RWPE1 (cell line): Measurements from ENCODE around the gene STAT1.

ENCODE experiments used
- CTCF ChIA-PET: fragments of 350-600 bp; sonication (Branson Sonifier 250); formaldehyde crosslinking; extraction: SDS; loops from one replicate; lab custom pipeline; 2021; lab: Yijun Ruan, JAX
- POLR2A ChIA-PET: fragments of 400-600 bp; formaldehyde crosslinking; extraction: SDS; loops from one replicate; lab custom pipeline; 2020; ENCODE audit warnings: antibody characterized with exemption; ENCODE audit not compliant: low non-redundant PET; lab: Yijun Ruan, JAX
- DNase-seq: peaks from one replicate; pipeline ENCODE4 v3.0.0; 2012; ENCODE audit warnings: low spot score
- H3K27ac ChIP-seq: fragments of 450-650 bp; 2 replicates; pipeline ENCODE4 v1.5.1; 2017
- TF ChIP-seq, protein P1 (sequence below): fragments of 450-650 bp; conservative IDR thresholded peaks from 2 replicates; pipeline ENCODE4 v1.5.1; 2017; ENCODE audit warnings: low read depth, mild to moderate bottlenecking

STAT1 gene

GRCh38 chr2:190929919-190930318, 84.1 kb downstream of the STAT1 start:
- H3K27ac ChIP-seq = no peak overlapping the region
- ChIA-PET POLR2A (no interaction called here), CTCF (no interaction called here)
- no peak for DNase-seq
- TF ChIP-seq, protein P1, sequence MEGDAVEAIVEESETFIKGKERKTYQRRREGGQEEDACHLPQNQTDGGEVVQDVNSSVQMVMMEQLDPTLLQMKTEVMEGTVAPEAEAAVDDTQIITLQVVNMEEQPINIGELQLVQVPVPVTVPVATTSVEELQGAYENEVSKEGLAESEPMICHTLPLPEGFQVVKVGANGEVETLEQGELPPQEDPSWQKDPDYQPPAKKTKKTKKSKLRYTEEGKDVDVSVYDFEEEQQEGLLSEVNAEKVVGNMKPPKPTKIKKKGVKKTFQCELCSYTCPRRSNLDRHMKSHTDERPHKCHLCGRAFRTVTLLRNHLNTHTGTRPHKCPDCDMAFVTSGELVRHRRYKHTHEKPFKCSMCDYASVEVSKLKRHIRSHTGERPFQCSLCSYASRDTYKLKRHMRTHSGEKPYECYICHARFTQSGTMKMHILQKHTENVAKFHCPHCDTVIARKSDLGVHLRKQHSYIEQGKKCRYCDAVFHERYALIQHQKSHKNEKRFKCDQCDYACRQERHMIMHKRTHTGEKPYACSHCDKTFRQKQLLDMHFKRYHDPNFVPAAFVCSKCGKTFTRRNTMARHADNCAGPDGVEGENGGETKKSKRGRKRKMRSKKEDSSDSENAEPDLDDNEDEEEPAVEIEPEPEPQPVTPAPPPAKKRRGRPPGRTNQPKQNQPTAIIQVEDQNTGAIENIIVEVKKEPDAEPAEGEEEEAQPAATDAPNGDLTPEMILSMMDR = no peak

DNA sequence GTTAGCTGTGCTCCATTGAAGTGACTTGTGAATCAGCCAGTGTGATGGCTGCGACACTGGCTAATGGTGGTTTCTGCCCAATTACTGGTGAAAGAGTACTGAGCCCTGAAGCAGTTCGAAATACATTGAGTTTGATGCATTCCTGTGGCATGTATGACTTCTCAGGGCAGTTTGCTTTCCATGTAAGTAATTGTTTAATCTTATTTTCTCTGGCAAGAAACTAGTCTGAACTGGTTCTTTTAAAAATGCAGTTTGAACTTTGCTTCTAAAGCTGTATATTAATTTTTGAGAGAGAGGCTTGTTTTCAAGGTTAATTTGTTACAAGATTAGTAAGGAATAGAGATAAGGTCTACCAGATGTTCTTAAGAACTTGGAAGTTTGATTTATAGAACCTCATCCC, 86.7 kb downstream of the STAT1 start:
- ChIA-PET POLR2A (no interaction called here), CTCF (no interaction called here)
- TF ChIP-seq, protein P1 = no peak
- no peak for DNase-seq
- no peak overlapping the region for H3K27ac ChIP-seq

DNA sequence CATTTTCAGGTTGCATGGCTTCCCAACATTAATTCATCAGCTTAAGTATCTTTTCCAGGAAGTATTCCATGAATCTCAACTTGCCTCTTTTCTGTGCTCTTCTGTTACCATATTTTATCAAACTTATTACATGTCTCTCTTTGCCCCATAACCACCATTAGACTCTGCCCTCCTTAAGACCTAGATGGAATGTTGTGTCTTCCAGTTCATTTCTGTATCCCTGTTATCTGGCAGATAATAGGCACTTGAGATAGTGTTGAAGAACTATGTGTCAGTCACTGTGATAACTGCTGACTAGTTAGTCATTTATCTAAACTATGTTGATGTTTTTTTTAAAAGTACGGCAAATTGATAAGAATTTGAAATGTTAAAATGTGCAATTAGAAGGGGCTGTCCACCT, 91.6 kb downstream of the STAT1 start:
- ChIA-PET CTCF (no interaction called here), POLR2A (no interaction called here)

DNA sequence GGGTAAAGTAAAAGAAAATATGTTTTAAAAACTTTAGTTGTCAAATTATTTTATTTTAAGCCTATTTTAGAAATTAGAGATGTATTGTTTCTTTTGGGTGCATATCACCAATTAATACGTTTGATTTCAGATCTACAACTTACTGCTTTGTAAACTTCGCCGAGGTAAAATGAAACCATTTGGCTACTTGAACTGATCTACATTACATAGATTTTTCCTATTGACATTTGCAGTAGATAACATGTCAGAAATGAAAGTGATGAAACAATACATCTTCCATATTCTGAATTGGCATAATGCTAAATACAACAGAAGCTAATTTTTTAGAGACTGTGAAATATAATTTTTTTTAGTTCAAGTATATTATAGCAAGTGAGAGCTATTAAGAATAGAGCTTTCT, 93.9 kb downstream of the STAT1 start:
- ChIA-PET POLR2A (no interaction called here), CTCF (no interaction called here)
- DNase-seq = no peak
- H3K27ac ChIP-seq = no peak overlapping the region
- TF ChIP-seq, protein P1 = no peak

More for the DNA sequence above, 91.6 kb downstream of the STAT1 start:
- TF ChIP-seq, protein P1 = no peak
- H3K27ac ChIP-seq = no peak overlapping the region
- DNase-seq = no peak
